PC-3 (cell line): ENCODE results near the gene L3MBTL4. TPM values are rescaled to one million over a fixed set of nuclear protein-coding genes. Genes with fewer than 3 reads are reported as not detected.
A peak's percentile ranks its signal among the peaks of the same experiment; 100 is the strongest.

Experiments
- ATAC-seq: fragments of 200-7000 bp; cut with Tn5 transposase; 2 replicates; pipeline ENCODE4 v1.9.1; 2020; ENCODE audit warnings: mild to moderate bottlenecking, moderate library complexity
- BruUV-seq: library from RNA; stranded (reverse); fragments of 400-500 nt; replicated peaks from 2 replicates; lab custom pipeline; 2021; lab: Mats Ljungman, UMichigan
- CTCF ChIA-PET: fragments of 300-600 bp; sonication (Branson Sonifier 250); formaldehyde crosslinking; loops from one replicate; lab custom pipeline; 2022; ENCODE audit warnings: antibody characterized with exemption; lab: Charles Lee
- POLR2A ChIA-PET: fragments of 300-600 bp; sonication (Branson Sonifier 250); formaldehyde crosslinking; loops from one replicate; lab custom pipeline; 2022; ENCODE audit warnings: antibody characterized with exemption; ENCODE audit not compliant: unreplicated experiment; lab: Charles Lee
- DNase-seq: peaks from one replicate; pipeline ENCODE4 v3.0.0-alpha.2; 2015
- H2AFZ ChIP-seq: fragments of 300-600 bp; sonication (generic); 2 replicates; pipeline ENCODE4 v1.6.0; 2016; ENCODE audit warnings: antibody characterized with exemption, low read length
- H3F3A ChIP-seq: fragments of 300-600 bp; sonication (generic); one replicate; pipeline ENCODE4 v1.6.0; 2017; ENCODE audit warnings: antibody characterized with exemption, low read length, control low read depth, mild to moderate bottlenecking; ENCODE audit not compliant: unreplicated experiment
- H3K27ac ChIP-seq: fragments of 300-600 bp; sonication (generic); 2 replicates; pipeline ENCODE4 v1.5.1; 2016; ENCODE audit warnings: mild to moderate bottlenecking, low read length
- H3K27me3 ChIP-seq: fragments of 300-600 bp; sonication (generic); 2 replicates; pipeline ENCODE4 v1.6.1; 2016; ENCODE audit warnings: low read length, mixed read lengths
- H3K36me3 ChIP-seq: fragments of 300-600 bp; sonication (generic); 2 replicates; pipeline ENCODE4 v1.6.1; 2016; ENCODE audit warnings: low read depth, mixed run types, low read length, mixed read lengths
- H3K4me1 ChIP-seq: fragments of 300-600 bp; sonication (generic); 2 replicates; pipeline ENCODE4 v1.5.1; 2016; ENCODE audit warnings: low read length; ENCODE audit not compliant: insufficient read depth
- H3K4me2 ChIP-seq: fragments of 300-600 bp; sonication (generic); 2 replicates; pipeline ENCODE4 v1.6.0; 2016; ENCODE audit warnings: low read length
- H3K4me3 ChIP-seq: fragments of 300-600 bp; sonication (generic); 2 replicates; pipeline ENCODE4 v1.5.1; 2016; ENCODE audit warnings: mild to moderate bottlenecking, low read length, mixed read lengths
- H3K79me2 ChIP-seq: fragments of 300-600 bp; sonication (generic); 2 replicates; pipeline ENCODE4 v1.6.1; 2017; ENCODE audit warnings: low read length, mixed read lengths
- H3K9ac ChIP-seq: fragments of 300-600 bp; sonication (generic); 2 replicates; pipeline ENCODE4 v1.6.0; 2016; ENCODE audit warnings: mild to moderate bottlenecking, low read length
- H3K9me2 ChIP-seq: fragments of 300-600 bp; sonication (generic); replicated peaks from 2 replicates; pipeline ENCODE4 v1.6.1; 2016; ENCODE audit warnings: mixed run types, low read length, mixed read lengths
- H3K9me3 ChIP-seq: fragments of 300-600 bp; sonication (generic); 2 replicates; pipeline ENCODE4 v1.6.1; 2016; ENCODE audit warnings: low read length, mixed read lengths
- H4K20me1 ChIP-seq: fragments of 300-600 bp; sonication (generic); 2 replicates; pipeline ENCODE4 v1.6.1; 2016; ENCODE audit warnings: low read length, mixed read lengths
- CTCF ChIP-seq: fragments of 300-600 bp; sonication (generic); conservative IDR thresholded peaks from 2 replicates; pipeline ENCODE4 v1.5.1; 2017; ENCODE audit warnings: antibody characterized with exemption, low read depth, mild to moderate bottlenecking, low read length
- EZH2 ChIP-seq: fragments of 300-600 bp; sonication (generic); IDR thresholded peaks from one replicate; pipeline ENCODE4 v1.6.1; 2017; ENCODE audit warnings: antibody characterized with exemption, mild to moderate bottlenecking, low read length; ENCODE audit not compliant: unreplicated experiment
- EZH2phosphoT487 ChIP-seq: fragments of 300-600 bp; sonication (generic); IDR thresholded peaks from 2 replicates; pipeline ENCODE4 v1.6.1; 2018; ENCODE audit warnings: mild to moderate bottlenecking, antibody characterized with exemption, low read length, borderline replicate concordance
- intact Hi-C: fragments of 100-400 bp; cut with micrococcal nuclease; formaldehyde crosslinking; loops from 2 replicates; pipeline ENCODE4 v1.9.0; 2023
- total RNA-seq: library from RNA; depleted of rRNA; stranded (reverse); fragments of >200 nt; gene quantifications from 2 replicates; pipeline ENCODE4 v1.2.3, GENCODE V29; 2014

L3MBTL4 gene
- total RNA-seq, 1 experiment from 2014 or later, result 0.47 TPM

- POLR2A ChIA-PET, result no interaction called here
- CTCF ChIA-PET, result no interaction called here
Observed at GRCh38 chr18:6376433-6377229, 38.1 kb downstream of the L3MBTL4 start.

GRCh38 chr18:6374935-6375529 lies 39.7 kb downstream of the L3MBTL4 start:
- no peak for TF ChIP-seq CTCF
- TF ChIP-seq EZH2, result no peak
- TF ChIP-seq EZH2phosphoT487, result no peak
- CTCF ChIA-PET, result no interaction called here
- POLR2A ChIA-PET, result no interaction called here

More at GRCh38 chr18:6376433-6377229, 38.1 kb downstream of the L3MBTL4 start:
- Histone ChIP-seq H3K9ac (no peak overlapping the region), H3K27ac (no peak overlapping the region), H2AFZ (no peak overlapping the region), H3F3A (no peaks in the 10 kb centered on the region), H4K20me1 (no peaks in the 10 kb centered on the region), H3K79me2 (no peaks in the 10 kb centered on the region), H3K4me1 (peaks cover 5% of the 10 kb centered on the region; the same call in 1 of the 2 replicates), H3K27me3 (no peaks in the 10 kb centered on the region), H3K4me2 (no peak overlapping the region), H3K36me3 (no peaks in the 10 kb centered on the region), H3K9me3 (no peaks in the 10 kb centered on the region), H3K9me2 (no peaks in the 10 kb centered on the region), H3K4me3 (no peak overlapping the region)
- BruUV-seq, result no TSS peak
- intact Hi-C loops, result loop anchor here (2.0 kb wide), 1 partner anchor 20 kb away; no protein-coding TSS in a partner anchor
- DNase-seq (peak; percentile 79), ATAC-seq (peak; percentile 91)
- TF ChIP-seq EZH2phosphoT487, result no peak
- no peak for TF ChIP-seq EZH2
- TF ChIP-seq CTCF, result no peak

More at GRCh38 chr18:6374935-6375529, 39.7 kb downstream of the L3MBTL4 start:
- BruUV-seq, result no TSS peak
- H3K4me1 ChIP-seq, result peaks cover 5% of the 10 kb centered on the region; the same call in 1 of the 2 replicates
- DNase-seq (no peak), ATAC-seq (no peak)
- no peaks in the 10 kb centered on the region for H3F3A ChIP-seq
- no peaks in the 10 kb centered on the region for H3K27me3 ChIP-seq
- H3K9me2 ChIP-seq, result no peaks in the 10 kb centered on the region
- no peaks in the 10 kb centered on the region for H3K79me2 ChIP-seq
- intact Hi-C loops, result no loop called here
- H3K4me2 ChIP-seq, result no peak overlapping the region
- H3K27ac ChIP-seq, result no peak overlapping the region
- H3K9me3 ChIP-seq, result no peaks in the 10 kb centered on the region
- no peaks in the 10 kb centered on the region for H3K36me3 ChIP-seq
- no peaks in the 10 kb centered on the region for H4K20me1 ChIP-seq
- H3K4me3 ChIP-seq, result no peak overlapping the region
- no peak overlapping the region for H2AFZ ChIP-seq
- no peak overlapping the region for H3K9ac ChIP-seq
